HG02870 (cell line): ENCODE data around the gene MEGF10.

ENCODE experiments used
- ATAC-seq: cut with Tn5 transposase; IDR thresholded peaks from one replicate; pipeline ENCODE4 v1.9.1; 2021; ENCODE audit warnings: mild to moderate bottlenecking, moderate library complexity; ENCODE audit not compliant: unreplicated experiment

The MEGF10 gene

GRCh38 chr5:127431977-127432585, 141.5 kb downstream of the MEGF10 start:
- no peak for ATAC-seq

- no peak for ATAC-seq
Observed at GRCh38 chr5:127433526-127433925, 142.9 kb downstream of the MEGF10 start.

- no peak for ATAC-seq
Observed at GRCh38 chr5:127434588-127434987, 144.0 kb downstream of the MEGF10 start.

GRCh38 chr5:127435821-127436220, 145.2 kb downstream of the MEGF10 start:
- no peak for ATAC-seq

GRCh38 chr5:127439644-127440043, 149.0 kb downstream of the MEGF10 start:
- no peak for ATAC-seq

- ATAC-seq: no peak
Observed at GRCh38 chr5:127440831-127441230, 150.2 kb downstream of the MEGF10 start.

DNA sequence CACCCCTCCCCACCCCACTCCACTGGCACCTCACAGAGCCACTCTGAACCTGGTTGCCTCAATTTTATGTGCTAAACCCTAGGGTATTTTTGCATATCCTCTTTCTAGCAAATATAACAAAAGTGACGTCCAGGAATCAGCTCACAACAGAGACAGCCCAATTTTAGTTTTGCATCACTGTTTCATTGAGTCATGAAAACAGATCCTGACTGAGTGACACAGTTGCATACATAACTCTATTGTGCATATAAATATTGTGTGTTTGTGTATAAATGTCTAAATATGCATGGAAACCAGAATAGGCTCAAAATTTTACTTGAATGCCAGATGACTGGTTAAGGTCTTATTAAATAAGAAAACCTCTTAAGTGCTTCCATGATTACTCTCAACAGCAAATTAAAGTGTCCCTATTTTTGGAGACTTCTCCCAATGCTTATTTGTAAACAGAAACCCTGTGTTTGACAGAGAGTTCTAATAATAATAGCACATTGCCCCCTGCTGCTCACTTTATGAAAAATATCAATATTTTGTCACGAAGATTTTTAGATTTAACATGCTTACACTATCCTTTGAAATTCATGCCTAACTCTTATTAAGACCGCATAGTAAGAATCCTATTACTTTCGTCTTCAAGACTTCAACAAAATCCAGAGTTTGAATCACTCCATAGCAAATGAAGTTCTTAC, 151.3 kb downstream of the MEGF10 start:
- no peak for ATAC-seq

DNA sequence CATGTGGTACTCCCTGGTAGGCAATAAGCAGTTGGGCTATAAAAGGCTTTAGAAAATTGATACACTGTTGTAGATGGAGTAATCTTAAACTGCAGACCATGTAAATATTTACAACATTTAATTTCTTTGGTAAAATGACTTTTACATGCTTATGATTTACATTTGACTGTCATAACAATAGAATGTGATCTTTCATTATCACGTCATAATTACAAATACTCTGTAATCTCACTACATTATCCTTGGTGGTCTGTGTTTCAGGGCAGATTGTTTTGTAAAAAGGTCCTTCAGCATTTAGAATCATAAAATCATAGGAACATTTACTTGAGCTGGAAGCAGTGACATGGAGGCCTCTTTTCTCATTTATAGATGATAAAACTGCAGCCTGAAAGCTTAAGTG, 153.6 kb downstream of the MEGF10 start:
- ATAC-seq: no peak

GRCh38 chr5:127445328-127445727, 154.7 kb downstream of the MEGF10 start:
- ATAC-seq: no peak

DNA sequence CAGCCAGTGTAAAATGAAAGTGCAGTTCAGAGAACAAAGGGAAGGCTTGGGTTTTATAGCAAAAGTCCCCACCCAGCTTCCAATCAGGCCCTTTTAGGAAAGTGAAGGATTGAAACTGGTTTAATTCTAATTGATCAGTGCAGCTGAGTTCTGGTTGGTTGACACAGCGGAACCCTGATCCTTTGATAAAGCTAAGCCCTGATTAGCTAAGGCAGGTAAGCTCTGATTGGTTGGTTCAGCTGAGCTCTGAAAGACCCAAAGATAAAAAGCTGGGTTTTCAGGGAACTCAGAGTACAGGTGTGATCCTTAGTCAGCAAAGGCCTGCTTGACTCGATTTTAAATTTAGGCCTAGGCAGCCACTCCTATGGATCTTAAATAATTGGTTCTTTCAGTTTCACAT, 156.0 kb downstream of the MEGF10 start:
- ATAC-seq: no peak

DNA sequence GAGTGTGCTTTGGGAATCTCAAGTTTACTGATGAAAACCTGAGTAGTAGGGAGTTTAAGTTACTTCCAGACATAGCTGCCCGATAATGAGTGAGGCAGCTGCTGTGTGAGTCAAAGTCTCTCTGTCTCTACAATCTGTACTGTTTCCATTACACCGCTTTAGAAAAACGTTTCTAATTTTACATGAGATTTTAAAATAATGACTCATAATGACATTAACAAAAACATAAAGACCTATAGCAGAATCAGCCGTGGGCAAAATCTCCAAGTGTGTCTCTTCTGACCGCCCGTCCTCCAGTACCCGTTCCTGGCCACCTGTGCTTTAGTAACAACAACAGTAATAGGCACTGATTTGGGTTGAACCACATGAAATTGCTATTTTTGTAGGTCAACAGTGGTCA, 157.2 kb downstream of the MEGF10 start:
- no peak for ATAC-seq

DNA sequence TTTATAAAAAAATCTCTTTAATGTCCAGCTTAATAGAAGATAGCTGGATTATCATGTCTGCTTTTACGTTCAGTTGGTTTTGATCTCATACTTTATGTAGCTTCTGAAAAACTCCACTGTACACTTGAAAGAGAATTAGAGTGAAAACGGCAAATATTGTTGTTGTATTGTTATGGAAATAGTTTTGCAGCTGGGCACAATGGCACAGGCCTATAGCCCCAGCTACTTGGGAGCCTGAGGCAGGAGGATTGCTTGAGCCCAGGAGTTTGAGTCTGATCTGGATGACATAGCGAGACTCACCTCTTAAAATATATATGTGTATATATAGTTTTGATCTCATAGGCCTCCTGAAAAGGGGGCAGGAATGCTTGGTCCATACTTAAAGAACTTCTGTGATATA, 159.4 kb downstream of the MEGF10 start:
- ATAC-seq: no peak

DNA sequence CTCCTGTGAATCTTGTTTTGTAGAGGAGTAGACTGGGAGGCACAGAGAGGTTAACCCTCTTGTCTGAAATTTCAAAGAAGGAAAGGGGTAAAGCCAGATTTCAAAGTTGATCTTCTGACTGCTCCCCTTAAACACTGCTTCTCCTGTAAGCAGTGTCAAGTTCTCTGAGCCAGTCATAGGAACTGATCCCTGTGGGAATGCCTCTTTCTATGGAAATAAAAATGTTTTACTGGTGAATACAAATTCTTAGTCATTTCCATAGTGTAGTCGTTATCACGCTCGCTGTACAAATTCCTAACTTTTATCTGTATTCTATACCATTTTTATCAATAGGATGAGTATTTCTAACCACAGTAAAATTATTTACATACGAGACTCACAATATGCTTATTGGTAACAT, 160.5 kb downstream of the MEGF10 start:
- ATAC-seq: no peak

- no peak for ATAC-seq
Observed at GRCh38 chr5:127452626-127453025, 162.0 kb downstream of the MEGF10 start.

DNA sequence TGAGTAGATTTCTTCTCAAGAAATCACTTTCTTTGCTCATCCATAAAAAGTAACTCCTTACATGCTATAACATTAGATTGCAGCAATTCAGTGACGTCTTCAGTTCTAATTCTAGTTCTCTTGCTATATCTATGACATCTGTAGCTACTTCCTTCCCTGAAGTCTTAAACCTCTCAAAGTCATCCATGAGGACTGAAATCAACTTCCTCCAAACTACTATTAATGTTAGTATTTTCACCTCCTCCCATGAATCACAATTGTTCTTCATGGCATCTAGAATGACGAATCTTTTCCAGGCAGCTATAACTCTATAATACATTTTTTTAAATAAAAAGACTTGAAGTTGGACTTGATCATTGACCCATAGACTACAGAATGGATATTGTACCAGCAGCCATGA, 180.6 kb downstream of the MEGF10 start:
- ATAC-seq: no peak

- no peak for ATAC-seq
Observed at GRCh38 chr5:127472700-127473099, 182.1 kb downstream of the MEGF10 start.

DNA sequence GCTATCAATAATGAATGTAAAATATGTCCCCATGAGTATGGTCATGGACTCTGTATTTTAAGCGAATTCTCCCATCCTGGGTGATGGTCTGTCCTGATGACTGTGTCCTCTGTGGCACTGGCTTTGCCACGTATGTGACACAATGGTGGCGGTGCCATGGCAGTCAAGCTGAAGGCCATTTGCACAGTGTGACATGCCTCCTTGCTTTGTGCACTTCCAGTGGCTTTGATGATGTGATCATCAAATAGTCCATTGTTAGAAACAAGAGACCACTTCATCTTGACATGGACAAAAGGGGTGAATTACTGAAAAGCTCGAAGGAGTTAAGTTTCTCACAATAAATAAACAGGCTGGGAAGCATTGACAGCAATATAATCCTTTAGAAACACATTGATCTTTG, 195.9 kb downstream of the MEGF10 start:
- no peak for ATAC-seq

- ATAC-seq: peak; percentile 72
Observed at GRCh38 chr5:127492854-127493738, 202.5 kb downstream of the MEGF10 start.

GRCh38 chr5:127498548-127498947, 208.0 kb downstream of the MEGF10 start:
- ATAC-seq: no peak

DNA sequence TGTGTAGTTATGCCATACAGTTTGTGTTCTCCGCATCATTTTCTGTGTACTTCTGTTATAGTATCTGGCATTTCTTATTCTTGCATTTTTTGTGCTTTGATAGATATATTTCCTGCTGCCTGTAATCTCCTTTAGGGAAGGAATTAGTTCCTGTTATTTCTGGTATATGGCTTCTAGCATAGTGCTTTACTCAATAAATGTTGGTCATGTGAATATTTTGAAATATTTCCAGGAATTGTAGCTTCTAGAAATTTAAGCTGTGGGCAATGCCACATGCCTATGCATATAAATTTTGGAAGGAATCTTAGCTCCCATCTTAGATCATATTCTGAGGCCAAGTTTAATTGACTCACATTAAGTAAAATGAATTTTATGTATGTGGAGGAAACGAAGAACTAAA, 215.3 kb downstream of the MEGF10 start:
- ATAC-seq: no peak

DNA sequence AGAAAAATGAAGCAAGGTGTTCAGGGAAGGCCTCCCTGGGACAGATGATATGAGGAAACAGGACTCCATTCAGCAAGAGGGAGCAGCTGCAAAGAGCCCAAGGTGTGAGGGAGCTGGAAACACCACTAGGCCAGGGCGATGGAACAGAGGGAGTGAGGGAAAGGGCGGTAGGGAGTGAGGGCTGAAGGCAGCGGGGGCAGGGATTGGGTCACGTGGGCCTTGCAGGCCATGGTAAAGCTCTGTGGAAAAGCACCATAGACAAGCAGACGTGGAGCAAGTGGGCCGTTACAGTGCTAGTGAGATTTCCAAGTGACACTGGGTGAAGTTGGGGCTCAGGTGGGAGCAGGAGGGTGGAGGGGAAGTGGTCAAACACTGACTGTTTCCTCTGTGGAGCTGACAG, 216.0 kb downstream of the MEGF10 start:
- ATAC-seq: no peak
